ENCODE measurements around the gene FIBP. TPM values are rescaled to one million over a fixed set of nuclear protein-coding genes. Genes with fewer than 3 reads are reported as not detected.

Gene FIBP
- total and polyA plus RNA-seq, 2 of the 8 experiments (the other 6 are each of a cell fraction or from before 2014, with no cell fraction given), result 74.3 to 173 TPM

DNA sequence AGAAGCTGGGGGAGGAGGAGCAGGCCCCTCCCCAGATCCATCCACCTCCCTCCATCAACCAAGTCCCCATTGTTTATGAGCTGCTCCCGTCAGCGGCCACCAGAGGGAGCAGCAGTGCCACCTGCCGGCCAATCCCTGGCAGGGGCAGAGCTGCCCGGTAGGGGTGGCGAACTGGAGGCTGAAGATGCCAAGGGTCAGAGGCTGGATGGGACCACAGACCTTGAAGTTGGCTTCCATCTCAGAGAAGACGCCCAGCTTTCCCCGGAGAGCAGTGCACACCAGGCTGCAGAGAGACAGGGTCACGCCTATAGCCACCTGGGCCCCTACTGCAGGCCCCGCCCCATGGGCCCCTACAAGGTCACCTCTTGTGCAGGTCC, 3.6 kb downstream of the FIBP start (continued):
- TF ChIP-seq, protein P1, sequence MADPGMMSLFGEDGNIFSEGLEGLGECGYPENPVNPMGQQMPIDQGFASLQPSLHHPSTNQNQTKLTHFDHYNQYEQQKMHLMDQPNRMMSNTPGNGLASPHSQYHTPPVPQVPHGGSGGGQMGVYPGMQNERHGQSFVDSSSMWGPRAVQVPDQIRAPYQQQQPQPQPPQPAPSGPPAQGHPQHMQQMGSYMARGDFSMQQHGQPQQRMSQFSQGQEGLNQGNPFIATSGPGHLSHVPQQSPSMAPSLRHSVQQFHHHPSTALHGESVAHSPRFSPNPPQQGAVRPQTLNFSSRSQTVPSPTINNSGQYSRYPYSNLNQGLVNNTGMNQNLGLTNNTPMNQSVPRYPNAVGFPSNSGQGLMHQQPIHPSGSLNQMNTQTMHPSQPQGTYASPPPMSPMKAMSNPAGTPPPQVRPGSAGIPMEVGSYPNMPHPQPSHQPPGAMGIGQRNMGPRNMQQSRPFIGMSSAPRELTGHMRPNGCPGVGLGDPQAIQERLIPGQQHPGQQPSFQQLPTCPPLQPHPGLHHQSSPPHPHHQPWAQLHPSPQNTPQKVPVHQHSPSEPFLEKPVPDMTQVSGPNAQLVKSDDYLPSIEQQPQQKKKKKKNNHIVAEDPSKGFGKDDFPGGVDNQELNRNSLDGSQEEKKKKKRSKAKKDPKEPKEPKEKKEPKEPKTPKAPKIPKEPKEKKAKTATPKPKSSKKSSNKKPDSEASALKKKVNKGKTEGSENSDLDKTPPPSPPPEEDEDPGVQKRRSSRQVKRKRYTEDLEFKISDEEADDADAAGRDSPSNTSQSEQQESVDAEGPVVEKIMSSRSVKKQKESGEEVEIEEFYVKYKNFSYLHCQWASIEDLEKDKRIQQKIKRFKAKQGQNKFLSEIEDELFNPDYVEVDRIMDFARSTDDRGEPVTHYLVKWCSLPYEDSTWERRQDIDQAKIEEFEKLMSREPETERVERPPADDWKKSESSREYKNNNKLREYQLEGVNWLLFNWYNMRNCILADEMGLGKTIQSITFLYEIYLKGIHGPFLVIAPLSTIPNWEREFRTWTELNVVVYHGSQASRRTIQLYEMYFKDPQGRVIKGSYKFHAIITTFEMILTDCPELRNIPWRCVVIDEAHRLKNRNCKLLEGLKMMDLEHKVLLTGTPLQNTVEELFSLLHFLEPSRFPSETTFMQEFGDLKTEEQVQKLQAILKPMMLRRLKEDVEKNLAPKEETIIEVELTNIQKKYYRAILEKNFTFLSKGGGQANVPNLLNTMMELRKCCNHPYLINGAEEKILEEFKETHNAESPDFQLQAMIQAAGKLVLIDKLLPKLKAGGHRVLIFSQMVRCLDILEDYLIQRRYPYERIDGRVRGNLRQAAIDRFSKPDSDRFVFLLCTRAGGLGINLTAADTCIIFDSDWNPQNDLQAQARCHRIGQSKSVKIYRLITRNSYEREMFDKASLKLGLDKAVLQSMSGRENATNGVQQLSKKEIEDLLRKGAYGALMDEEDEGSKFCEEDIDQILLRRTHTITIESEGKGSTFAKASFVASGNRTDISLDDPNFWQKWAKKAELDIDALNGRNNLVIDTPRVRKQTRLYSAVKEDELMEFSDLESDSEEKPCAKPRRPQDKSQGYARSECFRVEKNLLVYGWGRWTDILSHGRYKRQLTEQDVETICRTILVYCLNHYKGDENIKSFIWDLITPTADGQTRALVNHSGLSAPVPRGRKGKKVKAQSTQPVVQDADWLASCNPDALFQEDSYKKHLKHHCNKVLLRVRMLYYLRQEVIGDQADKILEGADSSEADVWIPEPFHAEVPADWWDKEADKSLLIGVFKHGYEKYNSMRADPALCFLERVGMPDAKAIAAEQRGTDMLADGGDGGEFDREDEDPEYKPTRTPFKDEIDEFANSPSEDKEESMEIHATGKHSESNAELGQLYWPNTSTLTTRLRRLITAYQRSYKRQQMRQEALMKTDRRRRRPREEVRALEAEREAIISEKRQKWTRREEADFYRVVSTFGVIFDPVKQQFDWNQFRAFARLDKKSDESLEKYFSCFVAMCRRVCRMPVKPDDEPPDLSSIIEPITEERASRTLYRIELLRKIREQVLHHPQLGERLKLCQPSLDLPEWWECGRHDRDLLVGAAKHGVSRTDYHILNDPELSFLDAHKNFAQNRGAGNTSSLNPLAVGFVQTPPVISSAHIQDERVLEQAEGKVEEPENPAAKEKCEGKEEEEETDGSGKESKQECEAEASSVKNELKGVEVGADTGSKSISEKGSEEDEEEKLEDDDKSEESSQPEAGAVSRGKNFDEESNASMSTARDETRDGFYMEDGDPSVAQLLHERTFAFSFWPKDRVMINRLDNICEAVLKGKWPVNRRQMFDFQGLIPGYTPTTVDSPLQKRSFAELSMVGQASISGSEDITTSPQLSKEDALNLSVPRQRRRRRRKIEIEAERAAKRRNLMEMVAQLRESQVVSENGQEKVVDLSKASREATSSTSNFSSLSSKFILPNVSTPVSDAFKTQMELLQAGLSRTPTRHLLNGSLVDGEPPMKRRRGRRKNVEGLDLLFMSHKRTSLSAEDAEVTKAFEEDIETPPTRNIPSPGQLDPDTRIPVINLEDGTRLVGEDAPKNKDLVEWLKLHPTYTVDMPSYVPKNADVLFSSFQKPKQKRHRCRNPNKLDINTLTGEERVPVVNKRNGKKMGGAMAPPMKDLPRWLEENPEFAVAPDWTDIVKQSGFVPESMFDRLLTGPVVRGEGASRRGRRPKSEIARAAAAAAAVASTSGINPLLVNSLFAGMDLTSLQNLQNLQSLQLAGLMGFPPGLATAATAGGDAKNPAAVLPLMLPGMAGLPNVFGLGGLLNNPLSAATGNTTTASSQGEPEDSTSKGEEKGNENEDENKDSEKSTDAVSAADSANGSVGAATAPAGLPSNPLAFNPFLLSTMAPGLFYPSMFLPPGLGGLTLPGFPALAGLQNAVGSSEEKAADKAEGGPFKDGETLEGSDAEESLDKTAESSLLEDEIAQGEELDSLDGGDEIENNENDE (IDR thresholded peaks at IDR 0.05; ENCODE audit: insufficient replicate concordance, low read length), result no peak
- no peak for TF ChIP-seq TEAD4 (IDR thresholded peaks at IDR 0.05; ENCODE audit: low read depth, low read length)
- no peak for TF ChIP-seq NRF1 (IDR thresholded peaks at IDR 0.05; ENCODE audit: low read depth, low read length)
- no peak for TF ChIP-seq TCF12 (IDR thresholded peaks at IDR 0.05; ENCODE audit: low read depth, low read length)
- no peak for TF ChIP-seq POLR2A (IDR thresholded peaks at IDR 0.05; ENCODE audit: control extremely low read depth in 1 of 2, low read depth in 2 of 2, low read length in 2 of 2)
- no peak for TF ChIP-seq CHD1 (IDR thresholded peaks at IDR 0.05; ENCODE audit: low read depth, low read length)
- peak; percentile 32; the same call in 1 of the 2 replicates for TF ChIP-seq SRF (IDR thresholded peaks at IDR 0.05; ENCODE audit: low read depth, low read length)
- no peak for TF ChIP-seq ZNF274 (IDR thresholded peaks at IDR 0.05; ENCODE audit: borderline replicate concordance, extremely low read depth, low read length)
- no peak for TF ChIP-seq KDM5A (IDR thresholded peaks at IDR 0.05; ENCODE audit: low read length)
- TF ChIP-seq, protein P2, sequence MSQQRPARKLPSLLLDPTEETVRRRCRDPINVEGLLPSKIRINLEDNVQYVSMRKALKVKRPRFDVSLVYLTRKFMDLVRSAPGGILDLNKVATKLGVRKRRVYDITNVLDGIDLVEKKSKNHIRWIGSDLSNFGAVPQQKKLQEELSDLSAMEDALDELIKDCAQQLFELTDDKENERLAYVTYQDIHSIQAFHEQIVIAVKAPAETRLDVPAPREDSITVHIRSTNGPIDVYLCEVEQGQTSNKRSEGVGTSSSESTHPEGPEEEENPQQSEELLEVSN (IDR thresholded peaks at IDR 0.05), result no peak
- TF ChIP-seq, protein P3, sequence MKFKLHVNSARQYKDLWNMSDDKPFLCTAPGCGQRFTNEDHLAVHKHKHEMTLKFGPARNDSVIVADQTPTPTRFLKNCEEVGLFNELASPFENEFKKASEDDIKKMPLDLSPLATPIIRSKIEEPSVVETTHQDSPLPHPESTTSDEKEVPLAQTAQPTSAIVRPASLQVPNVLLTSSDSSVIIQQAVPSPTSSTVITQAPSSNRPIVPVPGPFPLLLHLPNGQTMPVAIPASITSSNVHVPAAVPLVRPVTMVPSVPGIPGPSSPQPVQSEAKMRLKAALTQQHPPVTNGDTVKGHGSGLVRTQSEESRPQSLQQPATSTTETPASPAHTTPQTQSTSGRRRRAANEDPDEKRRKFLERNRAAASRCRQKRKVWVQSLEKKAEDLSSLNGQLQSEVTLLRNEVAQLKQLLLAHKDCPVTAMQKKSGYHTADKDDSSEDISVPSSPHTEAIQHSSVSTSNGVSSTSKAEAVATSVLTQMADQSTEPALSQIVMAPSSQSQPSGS (IDR thresholded peaks at IDR 0.05; ENCODE audit: low read length), result no peak
